Measurements from ENCODE around the gene CLUH.

Gene CLUH

DNA sequence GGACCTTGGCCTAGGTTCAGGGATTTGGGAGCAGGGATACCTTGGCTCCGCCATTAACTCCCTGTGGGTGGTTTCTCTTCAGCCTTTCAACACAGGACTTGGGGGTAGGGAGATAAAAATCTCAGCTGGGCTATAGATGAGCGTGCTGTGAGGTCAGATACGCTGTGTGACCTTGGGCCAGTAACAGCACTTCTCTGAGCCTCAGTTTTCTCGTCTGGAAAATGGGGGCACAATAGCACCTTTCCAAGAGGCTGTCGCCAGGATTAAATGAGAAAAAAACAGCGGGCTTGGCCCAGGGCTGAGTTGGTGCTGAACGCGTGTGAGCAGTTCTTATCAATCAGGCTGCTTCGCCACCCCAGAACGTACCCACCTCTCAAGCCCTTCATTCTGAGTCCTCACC lies 20.2 kb upstream of the CLUH start:
- DNase-seq (ENCODE audit: low read depth): no peak
- TF ChIP-seq, protein P1, sequence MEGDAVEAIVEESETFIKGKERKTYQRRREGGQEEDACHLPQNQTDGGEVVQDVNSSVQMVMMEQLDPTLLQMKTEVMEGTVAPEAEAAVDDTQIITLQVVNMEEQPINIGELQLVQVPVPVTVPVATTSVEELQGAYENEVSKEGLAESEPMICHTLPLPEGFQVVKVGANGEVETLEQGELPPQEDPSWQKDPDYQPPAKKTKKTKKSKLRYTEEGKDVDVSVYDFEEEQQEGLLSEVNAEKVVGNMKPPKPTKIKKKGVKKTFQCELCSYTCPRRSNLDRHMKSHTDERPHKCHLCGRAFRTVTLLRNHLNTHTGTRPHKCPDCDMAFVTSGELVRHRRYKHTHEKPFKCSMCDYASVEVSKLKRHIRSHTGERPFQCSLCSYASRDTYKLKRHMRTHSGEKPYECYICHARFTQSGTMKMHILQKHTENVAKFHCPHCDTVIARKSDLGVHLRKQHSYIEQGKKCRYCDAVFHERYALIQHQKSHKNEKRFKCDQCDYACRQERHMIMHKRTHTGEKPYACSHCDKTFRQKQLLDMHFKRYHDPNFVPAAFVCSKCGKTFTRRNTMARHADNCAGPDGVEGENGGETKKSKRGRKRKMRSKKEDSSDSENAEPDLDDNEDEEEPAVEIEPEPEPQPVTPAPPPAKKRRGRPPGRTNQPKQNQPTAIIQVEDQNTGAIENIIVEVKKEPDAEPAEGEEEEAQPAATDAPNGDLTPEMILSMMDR (IDR thresholded peaks at IDR 0.05; ENCODE audit: control insufficient read depth, extremely low read depth, insufficient read depth): no peak
- H3K4me3 ChIP-seq (ENCODE audit: low read depth, low read length): no peak overlapping the region

DNA sequence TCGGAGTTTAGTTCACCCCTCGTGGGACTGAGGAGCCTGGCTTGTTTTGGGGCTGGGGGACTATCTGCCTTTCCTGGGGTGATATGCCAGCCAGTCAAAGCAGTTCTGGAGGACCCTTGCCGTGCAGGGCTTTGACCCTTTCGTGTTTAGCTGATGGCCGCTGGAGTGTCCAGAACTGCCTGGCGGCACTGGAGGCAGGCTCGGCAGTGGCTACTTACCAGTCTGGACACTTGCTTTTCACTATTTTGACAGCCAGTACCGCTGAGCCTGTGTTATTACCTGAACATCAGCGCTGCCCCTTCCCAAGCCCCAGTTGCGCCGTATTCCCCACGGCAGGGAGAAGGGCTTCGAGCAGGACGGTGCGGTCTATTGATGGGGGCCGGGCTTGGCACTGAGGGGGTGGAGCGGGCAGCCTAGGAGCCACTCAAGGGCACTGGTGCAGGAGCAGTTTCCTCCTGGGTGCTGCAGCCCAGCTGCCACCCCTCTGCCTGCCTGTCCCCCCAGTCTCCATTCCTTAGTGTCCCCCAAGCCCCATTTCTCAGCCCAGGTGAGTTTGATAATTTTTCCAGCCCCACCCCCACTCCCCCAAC lies 19.3 kb upstream of the CLUH start:
- no peak overlapping the region for H3K4me3 ChIP-seq (ENCODE audit: low read depth, low read length)
- DNase-seq (ENCODE audit: low read depth): no peak
- TF ChIP-seq, protein P1 (IDR thresholded peaks at IDR 0.05; ENCODE audit: control insufficient read depth, extremely low read depth, insufficient read depth): no peak

DNA sequence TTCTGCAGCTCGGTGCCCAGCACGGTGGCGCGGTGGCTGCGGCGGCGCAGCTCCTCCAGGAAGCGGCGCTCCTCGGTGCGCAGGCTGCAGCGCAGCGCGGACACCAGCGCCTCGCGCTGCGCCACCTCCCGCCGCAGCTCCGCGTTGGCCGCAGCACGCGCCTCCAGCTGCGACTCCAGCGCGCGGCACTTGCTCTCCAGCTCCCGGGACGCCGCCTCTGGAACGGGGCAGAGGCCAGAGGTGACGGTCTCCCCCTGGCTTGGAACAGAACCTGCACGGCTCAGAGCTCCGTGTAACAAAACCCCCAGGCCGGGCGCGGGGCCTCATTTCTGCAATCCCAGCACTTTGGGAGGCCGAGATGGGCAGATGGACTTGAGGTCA lies 13.2 kb upstream of the CLUH start:
- no peak overlapping the region for H3K4me3 ChIP-seq (ENCODE audit: low read depth, low read length)
- TF ChIP-seq, protein P1 (IDR thresholded peaks at IDR 0.05; ENCODE audit: control insufficient read depth, extremely low read depth, insufficient read depth): peak; percentile 65
- no peak for DNase-seq (ENCODE audit: low read depth)

DNA sequence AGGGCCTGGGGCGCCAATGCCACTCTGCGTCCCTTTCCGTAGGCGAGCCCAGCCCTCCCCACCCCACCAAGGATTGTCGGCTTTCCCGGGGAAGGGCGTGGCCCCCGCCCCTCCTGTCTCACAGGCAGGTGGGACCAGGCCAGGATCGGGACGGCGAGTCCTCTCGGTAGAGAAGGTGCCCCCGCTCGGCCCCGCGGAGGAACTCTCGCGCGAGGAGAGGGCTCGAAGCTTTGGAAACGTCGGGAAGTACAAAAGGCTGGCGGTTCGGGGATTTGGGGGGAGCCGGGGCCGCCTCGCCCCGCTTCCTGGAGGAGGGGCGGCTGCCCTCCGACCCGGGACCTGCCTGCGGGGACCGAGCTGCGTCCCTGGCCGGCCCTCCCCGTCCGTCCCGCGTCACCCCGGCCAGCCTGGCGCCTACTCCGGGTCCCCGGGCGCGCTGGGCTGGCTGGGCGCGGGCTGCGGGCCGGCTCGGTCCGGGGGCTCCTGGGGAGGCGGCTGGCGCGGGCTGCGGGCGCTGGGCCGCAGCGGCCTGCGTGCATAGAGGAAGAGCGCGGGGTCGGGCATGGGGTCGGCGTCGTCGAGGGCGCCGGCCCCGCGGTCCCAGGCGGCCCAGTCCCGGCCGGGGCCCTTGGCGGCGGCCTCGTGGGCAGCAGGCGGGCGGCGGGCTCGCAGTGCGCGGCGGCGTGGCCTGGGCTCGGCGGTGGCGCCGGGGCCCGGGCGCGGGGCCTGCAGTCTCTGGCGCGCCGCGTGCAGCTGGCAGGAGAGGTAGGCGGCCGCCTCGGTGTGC lies 12.6 kb upstream of the CLUH start:
- no peak overlapping the region for H3K4me3 ChIP-seq (ENCODE audit: low read depth, low read length)
- TF ChIP-seq, protein P1 (IDR thresholded peaks at IDR 0.05; ENCODE audit: control insufficient read depth, extremely low read depth, insufficient read depth): no peak
- DNase-seq (ENCODE audit: low read depth): no peak

DNA sequence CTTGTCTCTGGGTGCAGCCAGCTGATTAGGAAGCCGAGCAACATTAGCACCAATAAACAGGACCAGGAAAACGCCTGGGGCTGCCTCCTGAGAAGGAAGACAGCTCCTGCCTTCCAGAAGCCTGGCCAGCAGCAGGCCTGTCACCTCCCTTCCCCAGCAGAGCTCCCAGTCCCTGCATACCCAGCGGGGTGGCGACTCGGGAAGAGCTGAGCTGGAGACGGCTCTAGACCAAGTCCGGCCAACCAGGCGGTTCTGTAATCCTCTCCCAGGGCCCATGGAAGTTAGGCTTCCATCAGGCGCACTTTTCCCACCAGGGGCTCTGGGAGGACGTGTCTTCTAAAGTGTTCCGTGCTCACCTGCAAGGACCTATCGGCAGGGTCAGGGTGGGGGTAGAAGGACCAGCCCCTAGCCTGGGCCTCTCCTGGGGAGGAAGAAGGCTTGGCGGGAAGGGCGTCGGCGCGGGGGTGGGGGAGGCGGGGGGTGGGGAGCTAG lies 12.0 kb upstream of the CLUH start:
- H3K4me3 ChIP-seq (ENCODE audit: low read depth, low read length): no peak overlapping the region
- no peak for DNase-seq (ENCODE audit: low read depth)
- TF ChIP-seq, protein P1 (IDR thresholded peaks at IDR 0.05; ENCODE audit: control insufficient read depth, extremely low read depth, insufficient read depth): no peak

DNA sequence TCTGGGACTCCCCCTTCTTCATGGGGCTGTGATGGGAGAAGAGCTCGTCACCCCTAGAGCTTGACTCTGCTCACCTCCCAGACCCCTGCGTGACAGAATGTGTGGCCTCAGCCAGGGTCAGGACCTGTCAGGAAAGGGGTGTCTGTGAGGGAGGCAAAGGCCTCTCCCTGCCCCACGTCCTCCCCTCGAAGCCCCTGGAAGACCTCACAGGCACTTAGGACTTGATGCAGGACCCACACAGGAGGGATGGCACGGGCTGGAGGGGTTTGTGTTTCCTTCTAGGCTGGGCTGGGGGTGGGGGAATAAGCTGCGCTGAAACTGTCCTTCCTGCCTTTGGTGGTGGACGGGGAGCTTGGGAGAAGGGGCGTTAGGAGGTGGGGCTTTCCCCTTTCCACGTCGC lies 11.0 kb upstream of the CLUH start:
- TF ChIP-seq, protein P1 (IDR thresholded peaks at IDR 0.05; ENCODE audit: control insufficient read depth, extremely low read depth, insufficient read depth): no peak
- H3K4me3 ChIP-seq (ENCODE audit: low read depth, low read length): no peak overlapping the region
- no peak for DNase-seq (ENCODE audit: low read depth)
